Calu3 (cell line): ENCODE data around the gene CHRNA5. TPM values are rescaled to one million over a fixed set of nuclear protein-coding genes. Genes with fewer than 3 reads are reported as not detected.
A peak's percentile ranks its signal among the peaks of the same experiment; 100 is the strongest.

ENCODE experiments used
- BruUV-seq: library from RNA; stranded (reverse); fragments of 400-500 nt; replicated peaks from 2 replicates; lab custom pipeline; 2021; lab: Mats Ljungman, UMichigan
- CTCF ChIA-PET: fragments of 300-600 bp; sonication (Branson Sonifier 250); formaldehyde crosslinking; loops from one replicate; lab custom pipeline; 2022; ENCODE audit warnings: antibody characterized with exemption; lab: Charles Lee
- DNase-seq: peaks from one replicate; pipeline ENCODE4 v3.0.0; 2022
- H3K27ac Mint-ChIP-seq: one replicate; pipeline ENCODE4 v1.8.0; 2022; ENCODE audit warnings: mixed read lengths; ENCODE audit not compliant: unreplicated experiment
- H3K27me3 Mint-ChIP-seq: one replicate; pipeline ENCODE4 v1.8.0; 2022; ENCODE audit warnings: mixed read lengths; ENCODE audit not compliant: unreplicated experiment
- H3K36me3 Mint-ChIP-seq: one replicate; pipeline ENCODE4 v1.8.0; 2022; ENCODE audit warnings: mild to moderate bottlenecking, moderate library complexity, mixed read lengths; ENCODE audit not compliant: insufficient read depth, unreplicated experiment
- H3K4me1 Mint-ChIP-seq: one replicate; pipeline ENCODE4 v1.8.0; 2022; ENCODE audit warnings: mild to moderate bottlenecking, low read depth, mixed read lengths; ENCODE audit not compliant: unreplicated experiment
- H3K4me3 Mint-ChIP-seq: one replicate; pipeline ENCODE4 v1.8.0; 2022; ENCODE audit warnings: mild to moderate bottlenecking, low read depth, moderate library complexity, mixed read lengths; ENCODE audit not compliant: unreplicated experiment
- H3K9me3 Mint-ChIP-seq: one replicate; pipeline ENCODE4 v1.8.0; 2022; ENCODE audit warnings: low read depth, mixed read lengths; ENCODE audit not compliant: unreplicated experiment
- CTCF ChIP-seq: fragments of 200-600 bp; IDR thresholded peaks from one replicate; pipeline ENCODE4 v1.8.0; 2022; ENCODE audit warnings: antibody characterized with exemption; ENCODE audit not compliant: unreplicated experiment
- intact Hi-C: fragments of 100-400 bp; cut with micrococcal nuclease; formaldehyde crosslinking; loops from one replicate; pipeline ENCODE4 v1.10.0; 2022; ENCODE audit not compliant: unreplicated experiment
- total RNA-seq: library from RNA; stranded (reverse); gene quantifications from 2 replicates; pipeline ENCODE4 v1.2.3, GENCODE V29; 2022

The CHRNA5 gene
- total RNA-seq, 1 experiment from 2014 or later: 47.0 TPM

- BruUV-seq: no TSS peak
- intact Hi-C loops: no loop called here
- H3K4me3 Mint-ChIP-seq: no peak overlapping the region
- peaks cover 17% of the 10 kb centered on the region for H3K36me3 Mint-ChIP-seq
- no peaks in the 10 kb centered on the region for H3K27me3 Mint-ChIP-seq
- CTCF ChIA-PET: no interaction called here
- DNase-seq: no peak
- H3K27ac Mint-ChIP-seq: no peak overlapping the region
- TF ChIP-seq CTCF: no peak
- no peaks in the 10 kb centered on the region for H3K9me3 Mint-ChIP-seq
- peaks cover 7% of the 10 kb centered on the region for H3K4me1 Mint-ChIP-seq
Observed at GRCh38 chr15:78561490-78561889, 3.8 kb upstream of the CHRNA5 start.

GRCh38 chr15:78563092-78563491, 2.2 kb upstream of the CHRNA5 start:
- H3K36me3 Mint-ChIP-seq: peaks cover 30% of the 10 kb centered on the region
- no peak overlapping the region for H3K27ac Mint-ChIP-seq
- TF ChIP-seq CTCF: no peak
- BruUV-seq: no TSS peak
- no peak overlapping the region for H3K4me3 Mint-ChIP-seq
- no peaks in the 10 kb centered on the region for H3K27me3 Mint-ChIP-seq
- no peaks in the 10 kb centered on the region for H3K9me3 Mint-ChIP-seq
- no peak for DNase-seq
- H3K4me1 Mint-ChIP-seq: peaks cover 7% of the 10 kb centered on the region
- CTCF ChIA-PET: interaction anchor here (0.6 kb wide), 1 partner anchor 78 kb away, joined by 7 read pairs; no protein-coding TSS in a partner anchor
- intact Hi-C loops: no loop called here

- Mint-ChIP-seq H3K36me3 (peaks cover 30% of the 10 kb centered on the region), H3K27me3 (no peaks in the 10 kb centered on the region), H3K4me1 (peaks cover 7% of the 10 kb centered on the region), H3K9me3 (no peaks in the 10 kb centered on the region), H3K27ac (peak overlapping the region; percentile 92), H3K4me3 (peak overlapping the region; percentile 87)
- intact Hi-C loops: no loop called here
- CTCF ChIA-PET: interaction anchor here (0.6 to 2.6 kb wide), 9 partner anchors 11 to 360 kb away, joined by 3 to 16 read pairs (median 3); partner anchors contain the start of genes HYKK, IREB2 and PSMA4
- TF ChIP-seq CTCF: no peak
- DNase-seq: no peak
- no TSS peak for BruUV-seq
Observed at GRCh38 chr15:78564743-78565096, 600 bp upstream of the CHRNA5 start.

GRCh38 chr15:78565951-78566774, 843 bp downstream of the CHRNA5 start:
- peaks cover 7% of the 10 kb centered on the region for H3K4me1 Mint-ChIP-seq
- peaks cover 30% of the 10 kb centered on the region for H3K36me3 Mint-ChIP-seq
- peak; percentile 33 for DNase-seq
- peak overlapping the region; percentile 87 for H3K4me3 Mint-ChIP-seq
- CTCF ChIA-PET: interaction anchor here (0.7 to 2.6 kb wide), 10 partner anchors 9 to 185 kb away, joined by 3 to 16 read pairs (median 3); partner anchors contain the start of genes HYKK, IREB2 and PSMA4
- peak overlapping the region; percentile 92 for H3K27ac Mint-ChIP-seq
- peak; percentile 36 for TF ChIP-seq CTCF
- intact Hi-C loops: no loop called here
- BruUV-seq: TSS peak; percentile 68
- H3K9me3 Mint-ChIP-seq: no peaks in the 10 kb centered on the region
- H3K27me3 Mint-ChIP-seq: no peaks in the 10 kb centered on the region
